ENCODE results near the gene NSL1. TPM values are rescaled to one million over a fixed set of nuclear protein-coding genes. Genes with fewer than 3 reads are reported as not detected.
"Not testable (repeated sequence)": the region's sequence is repeated elsewhere in the genome, so short reads cannot be mapped to it uniquely, and the experiment has no call there.

NSL1 gene
- total RNA-seq, 1 donor from 2014 or later, result 92.3 TPM

- TF ChIP-seq, protein P1, sequence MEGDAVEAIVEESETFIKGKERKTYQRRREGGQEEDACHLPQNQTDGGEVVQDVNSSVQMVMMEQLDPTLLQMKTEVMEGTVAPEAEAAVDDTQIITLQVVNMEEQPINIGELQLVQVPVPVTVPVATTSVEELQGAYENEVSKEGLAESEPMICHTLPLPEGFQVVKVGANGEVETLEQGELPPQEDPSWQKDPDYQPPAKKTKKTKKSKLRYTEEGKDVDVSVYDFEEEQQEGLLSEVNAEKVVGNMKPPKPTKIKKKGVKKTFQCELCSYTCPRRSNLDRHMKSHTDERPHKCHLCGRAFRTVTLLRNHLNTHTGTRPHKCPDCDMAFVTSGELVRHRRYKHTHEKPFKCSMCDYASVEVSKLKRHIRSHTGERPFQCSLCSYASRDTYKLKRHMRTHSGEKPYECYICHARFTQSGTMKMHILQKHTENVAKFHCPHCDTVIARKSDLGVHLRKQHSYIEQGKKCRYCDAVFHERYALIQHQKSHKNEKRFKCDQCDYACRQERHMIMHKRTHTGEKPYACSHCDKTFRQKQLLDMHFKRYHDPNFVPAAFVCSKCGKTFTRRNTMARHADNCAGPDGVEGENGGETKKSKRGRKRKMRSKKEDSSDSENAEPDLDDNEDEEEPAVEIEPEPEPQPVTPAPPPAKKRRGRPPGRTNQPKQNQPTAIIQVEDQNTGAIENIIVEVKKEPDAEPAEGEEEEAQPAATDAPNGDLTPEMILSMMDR (IDR thresholded peaks at IDR 0.05), result no peak
- TF ChIP-seq POLR2AphosphoS5 (IDR thresholded peaks at IDR 0.05; ENCODE audit: insufficient read depth in 1 of 2, low read depth in 1 of 2) (no peak), POLR2A (IDR thresholded peaks at IDR 0.05) (no peak)
- Histone ChIP-seq H3K27ac (no peak overlapping the region), H3K4me1 (no peaks in the 10 kb centered on the region), H3K4me3 (no peak overlapping the region), H3K36me3 (peaks cover 0 to 6% of the 10 kb centered on the region in 2 donors), H3K27me3 (no peaks in the 10 kb centered on the region), H3K9me3 (peaks cover 7% of the 10 kb centered on the region)
- intact Hi-C loops (cut with DNase I), result no loop called here
- DNase-seq (ENCODE audit: extremely low spot score in 2 of 2), result no peak
These were observed 17.0 kb downstream of the NSL1 start for GRCh38 chr1:212774584-212774983.

GRCh38 chr1:212773011-212773410, 18.6 kb downstream of the NSL1 start:
- Histone ChIP-seq H3K27me3 (no peaks in the 10 kb centered on the region), H3K36me3 (peaks cover 0 to 17% of the 10 kb centered on the region in 2 donors), H3K4me1 (no peaks in the 10 kb centered on the region), H3K4me3 (no peak overlapping the region), H3K9me3 (peaks cover 19% of the 10 kb centered on the region), H3K27ac (no peak overlapping the region)
- no peak for DNase-seq (ENCODE audit: extremely low spot score in 2 of 2)
- intact Hi-C loops (cut with DNase I), result no loop called here
- no peak for TF ChIP-seq POLR2AphosphoS5 (IDR thresholded peaks at IDR 0.05; ENCODE audit: insufficient read depth in 1 of 2, low read depth in 1 of 2)
- no peak for TF ChIP-seq POLR2A (IDR thresholded peaks at IDR 0.05)
- TF ChIP-seq, protein P1 (IDR thresholded peaks at IDR 0.05), result no peak

- H3K27me3 ChIP-seq, result no peaks in the 10 kb centered on the region
- peaks cover 19% of the 10 kb centered on the region for H3K9me3 ChIP-seq
- H3K27ac ChIP-seq, result no peak overlapping the region
- H3K4me3 ChIP-seq, result no peak overlapping the region
- no peak for DNase-seq (ENCODE audit: extremely low spot score in 2 of 2)
- H3K4me1 ChIP-seq, result no peaks in the 10 kb centered on the region
- intact Hi-C loops (cut with DNase I), result no loop called here
- H3K36me3 ChIP-seq, result peaks cover 0 to 21% of the 10 kb centered on the region in 2 donors
- TF ChIP-seq, protein P1 (IDR thresholded peaks at IDR 0.05), result no peak
- TF ChIP-seq POLR2AphosphoS5 (IDR thresholded peaks at IDR 0.05; ENCODE audit: insufficient read depth in 1 of 2, low read depth in 1 of 2), result no peak
- TF ChIP-seq POLR2A (IDR thresholded peaks at IDR 0.05), result no peak
These were observed 20.2 kb downstream of the NSL1 start for GRCh38 chr1:212771341-212771740.

DNA sequence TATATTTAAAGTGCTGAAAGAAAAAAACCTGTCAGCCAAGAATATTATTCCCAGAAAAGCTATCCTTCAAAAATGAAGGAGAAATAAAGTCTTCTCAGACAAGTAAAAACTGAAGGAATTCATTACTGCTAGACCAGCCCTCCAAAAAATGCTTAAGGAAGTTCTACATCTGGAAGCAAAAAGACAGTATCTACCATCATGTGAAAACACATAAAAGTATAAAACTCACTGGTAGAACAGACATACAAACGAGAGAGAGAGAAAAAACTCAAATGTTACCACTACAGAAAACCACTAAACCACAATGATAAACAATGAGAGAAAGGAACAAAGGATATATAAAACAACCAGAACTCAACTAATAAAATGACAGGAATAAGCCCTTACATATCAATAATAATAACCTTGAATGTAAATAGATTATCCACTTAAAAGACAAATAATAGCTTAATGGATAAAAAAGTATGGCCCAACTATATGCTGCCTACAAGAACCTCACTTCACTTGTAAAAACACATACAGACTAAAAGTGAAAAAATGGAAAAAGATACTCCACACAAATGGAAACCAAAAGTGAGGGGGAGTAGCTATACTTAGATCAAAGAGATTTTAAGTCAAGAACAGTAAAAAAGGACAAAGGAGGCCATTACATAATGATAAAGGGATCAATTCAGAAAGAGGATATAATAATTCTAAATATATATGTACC, 22.0 kb downstream of the NSL1 start:
- TF ChIP-seq, protein P1 (IDR thresholded peaks at IDR 0.05), result no peak
- TF ChIP-seq POLR2AphosphoS5 (IDR thresholded peaks at IDR 0.05; ENCODE audit: insufficient read depth in 1 of 2, low read depth in 1 of 2) (no peak), POLR2A (IDR thresholded peaks at IDR 0.05) (no peak)
- DNase-seq (ENCODE audit: extremely low spot score in 2 of 2), result no peak
- Histone ChIP-seq H3K27ac (no peak overlapping the region), H3K27me3 (no peaks in the 10 kb centered on the region), H3K4me1 (no peaks in the 10 kb centered on the region), H3K36me3 (peaks cover 0 to 21% of the 10 kb centered on the region in 2 donors), H3K4me3 (no peak overlapping the region), H3K9me3 (peaks cover 19% of the 10 kb centered on the region)
- intact Hi-C loops (cut with DNase I), result no loop called here

DNA sequence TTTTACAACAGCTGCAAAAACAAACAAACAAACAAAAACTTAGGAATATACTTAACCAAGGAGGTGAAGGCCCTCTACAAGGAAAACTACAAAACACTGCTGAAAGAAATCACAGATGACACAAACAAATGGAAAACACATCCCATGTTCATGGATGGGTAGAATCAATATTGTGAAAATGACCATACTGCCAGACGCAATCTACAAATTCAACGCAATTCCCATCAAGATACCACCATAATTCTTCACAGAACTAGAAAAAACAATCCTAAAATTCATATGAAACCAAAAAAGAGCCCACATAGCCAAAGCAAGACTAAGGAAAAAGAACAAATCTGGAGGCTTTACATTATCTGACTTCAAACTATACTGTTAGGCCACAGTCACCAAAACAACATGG, 24.8 kb downstream of the NSL1 start:
- intact Hi-C loops (cut with DNase I); H3K27ac ChIP-seq; H3K27me3 ChIP-seq; DNase-seq (ENCODE audit: extremely low spot score in 2 of 2); H3K4me3 ChIP-seq; H3K4me1 ChIP-seq: not testable (repeated sequence)
- H3K9me3 ChIP-seq, result peaks cover 19% of the 10 kb centered on the region
- H3K36me3 ChIP-seq, result peaks cover 0 to 29% of the 10 kb centered on the region in 2 donors

DNA sequence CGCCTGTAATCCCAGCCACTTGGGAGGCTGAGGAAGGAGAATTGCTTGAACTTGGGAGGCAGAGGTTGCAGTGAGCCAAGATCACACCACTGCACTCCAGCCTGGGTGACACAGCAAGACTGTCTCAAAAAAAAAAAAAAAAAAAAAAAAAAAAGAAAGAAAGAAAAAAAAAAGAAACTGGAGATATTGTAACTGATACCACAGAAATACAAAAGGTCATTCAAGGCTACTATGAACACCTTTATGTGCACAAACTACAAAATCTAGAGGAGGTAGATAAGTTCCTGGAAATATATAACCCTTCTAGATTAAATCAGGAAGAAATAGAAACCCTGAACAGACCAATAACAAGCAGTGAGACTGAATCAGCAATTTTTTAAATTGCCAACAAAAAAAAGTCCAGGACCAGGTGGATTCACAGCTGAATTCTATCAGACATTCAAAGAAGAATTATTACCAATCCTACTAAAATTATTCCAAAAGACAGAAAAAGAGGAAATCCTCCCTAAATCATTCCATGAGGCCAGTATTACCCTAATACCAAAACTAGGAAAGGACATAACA, 26.8 kb downstream of the NSL1 start:
- H3K27me3 ChIP-seq; intact Hi-C loops (cut with DNase I); H3K27ac ChIP-seq; DNase-seq (ENCODE audit: extremely low spot score in 2 of 2); H3K4me3 ChIP-seq; H3K4me1 ChIP-seq: not testable (repeated sequence)
- Histone ChIP-seq H3K9me3 (peaks cover 14% of the 10 kb centered on the region), H3K36me3 (peaks cover 0 to 23% of the 10 kb centered on the region in 2 donors)
